ENCODE results near the gene RAB11FIP5.
A peak's percentile ranks its signal among the peaks of the same experiment; 100 is the strongest.

- peak; percentile 12; the same call in 1 of the 2 replicates for TF ChIP-seq CTCF (conservative IDR thresholded peaks at IDR 0.05; ENCODE audit: low read depth, low read length)
- TF ChIP-seq EZH2 (IDR thresholded peaks at IDR 0.05; ENCODE audit: low read length, unreplicated experiment): no peak
- no peak for TF ChIP-seq EZH2phosphoT487 (IDR thresholded peaks at IDR 0.05; ENCODE audit: borderline replicate concordance, low read length)
Observed at GRCh38 chr2:73112026-73112912, 479 bp downstream of the RAB11FIP5 start.

All from PC-3 (cell line).